Spinal cord (tissue), 10 donors: ENCODE measurements around the gene NQO2. TPM values are rescaled to one million over a fixed set of nuclear protein-coding genes. Genes with fewer than 3 reads are reported as not detected.
"Not testable (repeated sequence)": the region's sequence is repeated elsewhere in the genome, so short reads cannot be mapped to it uniquely, and the experiment has no call there.

Experiments
- DNase-seq, 6 donors: peaks; one replicate each; pipeline versions ENCODE4 v3.0.0 to v3.0.0-alpha.2; 2013 to 2015; ENCODE audit warnings: low spot score in 6 of 6, low read depth in 4 of 6
- H3K27ac ChIP-seq: one replicate; pipeline ENCODE4 v1.5.1; 2013; ENCODE audit warnings: low read depth, low read length, control low read depth
- H3K27me3 ChIP-seq: one replicate; pipeline ENCODE4 v1.6.1; 2013; ENCODE audit warnings: low read length; ENCODE audit not compliant: control insufficient read depth, insufficient read depth
- H3K36me3 ChIP-seq: one replicate; pipeline ENCODE4 v1.6.1; 2013; ENCODE audit warnings: low read length; ENCODE audit not compliant: control insufficient read depth, insufficient read depth
- H3K4me1 ChIP-seq: one replicate; pipeline ENCODE4 v1.6.1; 2013; ENCODE audit warnings: low read length; ENCODE audit not compliant: control insufficient read depth, insufficient read depth
- H3K4me3 ChIP-seq: one replicate; pipeline ENCODE4 v1.5.1; 2013; ENCODE audit warnings: low read depth, low read length, control low read depth
- H3K9me3 ChIP-seq: one replicate; pipeline ENCODE4 v1.6.1; 2013; ENCODE audit warnings: low read length; ENCODE audit not compliant: control insufficient read depth, insufficient read depth
- WGBS: methylation state at CpG from one replicate; pipeline ENCODE4 v1.1.5; 2013; ENCODE audit warnings: missing lambda C conversion rate; ENCODE audit not compliant: insufficient coverage; 5-methylcytosine and 5-hydroxymethylcytosine counted together
- polyA plus RNA-seq, 2 donors: library from polyadenylated mRNA; unstranded; fragments of 120-200 nt; gene quantifications; one replicate each; pipeline ENCODE4 v1.2.1, GENCODE V29; 2013; ENCODE audit not compliant: insufficient read length in 2 of 2
- total RNA-seq, 2 donors: library from RNA; depleted of rRNA in 1 of 2; stranded (reverse); fragments of 120-200 nt in 1 of 2; fragments of >200 nt in 1 of 2; gene quantifications; one replicate each; pipeline versions ENCODE4 v1.2.3 to v1.2.4, GENCODE V29; 2013 to 2014
- donor health status: healthy.

The NQO2 gene
- total and polyA plus RNA-seq, 4 donors = 12.2 to 63.0 (median 42.8) TPM

DNA sequence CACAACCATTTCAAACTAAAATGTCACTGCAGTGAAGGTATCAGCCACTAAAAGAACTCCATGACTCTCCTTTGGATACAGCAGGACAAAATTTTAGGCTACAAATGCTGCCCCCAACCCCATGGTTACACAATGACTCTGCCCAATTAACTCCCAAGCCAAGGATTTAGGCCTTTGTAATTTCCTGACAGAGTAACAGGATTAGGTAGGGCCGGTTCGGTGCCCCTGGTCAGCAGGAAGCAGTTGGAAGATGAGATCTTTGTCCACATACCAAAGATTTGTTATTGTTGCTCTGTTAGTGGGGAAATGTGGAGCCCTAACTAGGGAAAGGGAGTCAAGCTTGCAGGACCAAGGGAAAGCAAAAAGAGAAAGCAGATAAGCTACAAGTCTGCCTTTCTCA is 41.9 kb downstream of the NQO2 start:
- Histone ChIP-seq H3K36me3 (no peaks in the 10 kb centered on the region), H3K27me3 (no peaks in the 10 kb centered on the region), H3K4me3 (no peak overlapping the region), H3K27ac (no peak overlapping the region), H3K9me3 (no peaks in the 10 kb centered on the region), H3K4me1 (no peaks in the 10 kb centered on the region)
- no CpG with 5 or more reads among the region's 2 CpGs for WGBS
- DNase-seq = no peak

GRCh38 chr6:3045369-3045768 is 45.7 kb downstream of the NQO2 start:
- Histone ChIP-seq H3K4me1 (no peaks in the 10 kb centered on the region), H3K27ac (no peak overlapping the region), H3K36me3 (no peaks in the 10 kb centered on the region), H3K9me3 (no peaks in the 10 kb centered on the region), H3K27me3 (no peaks in the 10 kb centered on the region), H3K4me3 (no peak overlapping the region)
- no peak for DNase-seq
- WGBS = 60% methylated on average over 3 of the region's 5 CpGs

DNA sequence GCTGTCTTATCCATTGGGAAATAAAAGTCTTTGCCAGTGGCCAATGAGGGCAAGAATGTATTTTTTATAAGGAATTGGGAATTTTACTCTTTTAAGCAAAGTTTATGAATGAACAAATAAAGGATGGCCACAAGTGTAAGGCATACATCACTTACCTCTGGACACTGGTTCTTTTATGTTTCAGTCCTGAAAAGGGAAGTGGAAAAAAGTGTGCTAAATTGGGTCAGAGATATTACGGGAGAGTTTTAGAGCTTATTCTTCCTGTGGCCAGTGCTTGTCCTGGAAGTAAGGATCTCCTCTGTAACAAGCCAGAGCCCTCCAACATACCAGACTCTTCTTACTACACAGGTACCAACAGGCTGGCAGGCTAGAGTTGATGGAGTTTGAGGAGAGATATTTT is 46.1 kb downstream of the NQO2 start:
- WGBS = no CpG with 5 or more reads among the region's 1 CpG

DNA sequence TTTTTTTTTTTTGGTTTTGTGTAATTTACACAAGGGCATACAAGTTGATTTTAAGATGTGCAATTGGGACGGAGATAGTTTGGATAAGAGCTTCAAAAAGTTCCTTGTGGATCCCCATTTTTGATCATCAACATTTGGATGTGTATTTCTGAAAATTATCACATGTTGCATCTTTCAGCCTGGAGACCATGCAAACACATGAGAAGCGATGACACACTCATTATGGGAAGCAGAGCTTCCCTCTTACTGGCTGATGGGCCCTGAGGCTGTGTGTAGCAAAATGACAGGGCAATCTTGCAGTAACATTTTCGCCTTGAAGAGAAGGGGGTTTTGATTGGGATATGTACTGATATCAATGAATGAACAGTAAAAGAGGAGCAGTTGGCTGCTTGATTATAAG is 46.6 kb downstream of the NQO2 start:
- DNase-seq = no peak
- H3K27ac ChIP-seq = no peak overlapping the region
- H3K27me3 ChIP-seq = no peaks in the 10 kb centered on the region
- H3K36me3 ChIP-seq = no peaks in the 10 kb centered on the region
- no peaks in the 10 kb centered on the region for H3K9me3 ChIP-seq
- H3K4me1 ChIP-seq = no peaks in the 10 kb centered on the region
- WGBS = 100% methylated on average over 1 of the region's 3 CpGs
- H3K4me3 ChIP-seq = no peak overlapping the region

More for the DNA sequence above, 46.1 kb downstream of the NQO2 start:
- Histone ChIP-seq H3K27ac (no peak overlapping the region), H3K9me3 (no peaks in the 10 kb centered on the region), H3K27me3 (no peaks in the 10 kb centered on the region), H3K4me1 (no peaks in the 10 kb centered on the region), H3K36me3 (no peaks in the 10 kb centered on the region), H3K4me3 (no peak overlapping the region)
- DNase-seq = no peak

DNA sequence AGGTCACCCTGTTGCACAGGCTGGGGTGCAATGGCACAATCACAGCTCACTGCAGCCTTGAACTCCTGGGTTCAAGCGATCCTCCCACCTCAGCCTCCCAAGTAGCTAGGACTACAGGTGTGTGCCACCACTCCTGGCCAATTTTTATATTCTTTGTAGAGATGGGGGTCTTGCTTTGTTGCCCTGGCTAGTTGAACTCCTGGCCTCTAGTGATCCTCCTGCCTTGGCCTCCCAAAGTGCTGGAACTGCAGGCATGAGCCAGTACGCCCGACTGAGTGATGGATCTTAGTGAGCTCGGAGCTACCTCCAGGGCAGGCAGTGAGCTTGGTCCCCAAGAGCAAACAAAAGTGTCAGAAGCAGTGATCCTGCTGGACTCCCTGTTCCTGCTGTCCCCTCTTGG is 48.3 kb downstream of the NQO2 start:
- DNase-seq, H3K4me3 ChIP-seq, H3K36me3 ChIP-seq, H3K9me3 ChIP-seq, H3K27ac ChIP-seq, H3K27me3 ChIP-seq, H3K4me1 ChIP-seq: not testable (repeated sequence)
- 92% methylated on average over 3 of the region's 4 CpGs for WGBS

DNA sequence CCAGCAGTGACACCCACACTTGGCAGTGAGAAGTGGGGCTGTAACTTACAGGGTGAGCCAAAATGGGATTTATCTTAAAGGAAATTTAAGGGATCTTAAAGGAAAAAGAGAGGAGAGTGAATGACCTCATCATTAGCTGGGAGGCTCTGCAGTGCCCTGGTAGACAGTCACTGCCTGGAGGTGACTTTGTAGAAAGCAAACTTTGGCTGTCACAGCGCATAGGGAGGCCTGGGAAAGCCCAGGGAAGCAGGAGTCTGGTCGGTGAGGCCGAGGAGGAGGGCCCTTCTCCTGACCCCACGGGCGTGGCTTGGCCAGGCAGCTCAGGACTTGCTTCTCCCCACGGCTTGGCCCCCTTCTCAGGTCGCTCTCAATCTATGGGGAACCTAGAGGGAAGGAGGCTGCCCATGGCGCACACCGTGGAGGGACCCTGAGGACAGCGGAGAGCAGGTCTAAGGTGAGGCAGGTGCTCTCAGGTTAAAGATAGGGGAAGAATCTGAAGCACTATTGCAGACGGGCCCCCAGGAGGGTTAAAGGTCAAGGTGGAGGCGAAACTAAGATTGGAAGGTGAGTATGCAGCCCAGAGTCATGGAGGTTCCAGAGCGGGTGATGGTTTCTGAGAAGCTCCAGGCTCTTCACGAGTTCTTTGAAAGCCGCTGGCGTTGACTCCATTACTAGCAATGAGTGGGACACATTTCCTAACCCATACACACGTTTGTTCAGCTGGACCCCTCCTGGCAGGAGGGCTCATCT is 53.0 kb downstream of the NQO2 start:
- DNase-seq = no peak
- H3K4me3 ChIP-seq = peak overlapping the region; percentile 46
- H3K36me3 ChIP-seq = no peaks in the 10 kb centered on the region
- H3K9me3 ChIP-seq = no peaks in the 10 kb centered on the region
- 81% methylated on average over 16 of the region's 17 CpGs for WGBS
- H3K27ac ChIP-seq = no peak overlapping the region
- peaks cover 7% of the 10 kb centered on the region for H3K27me3 ChIP-seq
- H3K4me1 ChIP-seq = peaks cover 12% of the 10 kb centered on the region

- Histone ChIP-seq H3K4me1 (peaks cover 12% of the 10 kb centered on the region), H3K36me3 (no peaks in the 10 kb centered on the region), H3K27ac (no peak overlapping the region), H3K9me3 (no peaks in the 10 kb centered on the region), H3K27me3 (peaks cover 7% of the 10 kb centered on the region), H3K4me3 (peak overlapping the region; percentile 46)
- WGBS = 47% methylated on average over 11 of the region's 11 CpGs
- no peak for DNase-seq
Observed at GRCh38 chr6:3053231-3053508, 53.5 kb downstream of the NQO2 start.

GRCh38 chr6:3054229-3055157 is 54.8 kb downstream of the NQO2 start:
- peak in 3 of 6 donors; percentile 50 to 83 (median 80) for DNase-seq
- H3K4me3 ChIP-seq = peak overlapping the region; percentile 46
- H3K4me1 ChIP-seq = peaks cover 12% of the 10 kb centered on the region
- not testable (repeated sequence) for H3K36me3 ChIP-seq, H3K9me3 ChIP-seq, H3K27me3 ChIP-seq
- WGBS = 10% methylated on average over 18 of the region's 27 CpGs
- peak overlapping the region; percentile 15 for H3K27ac ChIP-seq

GRCh38 chr6:3055158-3055499 is 55.4 kb downstream of the NQO2 start:
- not testable (repeated sequence) for H3K27ac ChIP-seq, H3K4me3 ChIP-seq, DNase-seq, H3K36me3 ChIP-seq, H3K27me3 ChIP-seq, H3K9me3 ChIP-seq
- no CpG with 5 or more reads among the region's 3 CpGs for WGBS
- peaks cover 12% of the 10 kb centered on the region for H3K4me1 ChIP-seq
